Esophagus muscularis mucosa (tissue), 4 donors: ENCODE measurements around the gene SLC13A3.

ENCODE experiments used
- CTCF ChIP-seq, 3 experiments: fragments of 200-600 bp in 2 of 3; fragments of 450-650 bp in 1 of 3; sonication (generic) in 2 of 3; IDR thresholded peaks; one replicate each; pipeline ENCODE4 v1.5.1; 2017 to 2019; ENCODE audit warnings: antibody characterized with exemption in 3 of 3, mild to moderate bottlenecking in 2 of 3, moderate library complexity in 1 of 3
- EP300 ChIP-seq: sonication (generic); formaldehyde crosslinking; IDR thresholded peaks from one replicate; pipeline ENCODE4 v1.6.1; 2017; ENCODE audit warnings: antibody characterized with exemption
- POLR2A ChIP-seq: fragments of 450-650 bp; IDR thresholded peaks from one replicate; pipeline ENCODE4 v1.6.1; 2017; ENCODE audit warnings: antibody characterized with exemption, moderate library complexity, mild to moderate bottlenecking, low read depth

GRCh38 chr20:46663531-46663930, 12.3 kb upstream of the SLC13A3 start:
- TF ChIP-seq CTCF (IDR thresholded peaks at IDR 0.05): no peak
- no peak for TF ChIP-seq EP300
- no peak for TF ChIP-seq POLR2A
